IMR-90 (cell line): Measurements from ENCODE around the gene ZNF827. TPM values are rescaled to one million over a fixed set of nuclear protein-coding genes. Genes with fewer than 3 reads are reported as not detected.

Source experiments
- ATAC-seq: fragments of 200-7000 bp; cut with Tn5 transposase; 2 replicates; pipeline ENCODE4 v1.9.1; 2020; ENCODE audit warnings: low read depth, mild to moderate bottlenecking, moderate library complexity
- BruUV-seq: library from RNA; stranded (reverse); fragments of 400-500 nt; replicated peaks from 2 replicates; lab custom pipeline; 2021; lab: Mats Ljungman, UMichigan
- CTCF ChIA-PET: fragments of 300-600 bp; formaldehyde crosslinking; extraction: SDS; loops from one replicate; lab custom pipeline; 2021; ENCODE audit warnings: antibody characterized with exemption; lab: Yijun Ruan, JAX
- POLR2A ChIA-PET: fragments of 300-600 bp; sonication (Branson Sonifier 250); formaldehyde crosslinking; loops from one replicate; lab custom pipeline; 2022; ENCODE audit warnings: antibody characterized with exemption; ENCODE audit not compliant: unreplicated experiment; lab: Charles Lee
- DNase-seq: peaks from one replicate; pipeline ENCODE4 v3.0.0; 2013
- H2AFZ ChIP-seq: replicated peaks from 2 replicates; pipeline ENCODE3; 2013; ENCODE audit warnings: low read length, mild to moderate bottlenecking; ENCODE audit not compliant: poor library complexity
- H2AK5ac ChIP-seq: 2 replicates; pipeline ENCODE4 v1.6.1; 2013; ENCODE audit warnings: low read depth, low read length, inconsistent platforms
- H2AK9ac ChIP-seq: replicated peaks from 2 replicates; pipeline ENCODE3; 2013; ENCODE audit warnings: mild to moderate bottlenecking, low read depth, low read length, moderate library complexity; ENCODE audit not compliant: poor library complexity
- H2BK120ac ChIP-seq: 2 replicates; pipeline ENCODE4 v1.6.1; 2013; ENCODE audit warnings: low read depth, low read length, inconsistent platforms
- H2BK15ac ChIP-seq: 3 replicates; pipeline ENCODE4 v1.6.1; 2013; ENCODE audit warnings: low read depth, low read length, inconsistent platforms
- H2BK20ac ChIP-seq: 2 replicates; pipeline ENCODE4 v1.6.1; 2013; ENCODE audit warnings: low read depth, mild to moderate bottlenecking, inconsistent platforms, low read length, moderate library complexity
- H2BK5ac ChIP-seq: 2 replicates; pipeline ENCODE4 v1.6.1; 2013; ENCODE audit warnings: mild to moderate bottlenecking, low read depth, low read length, inconsistent platforms; ENCODE audit not compliant: poor library complexity, severe bottlenecking
- H3K14ac ChIP-seq: replicated peaks from 2 replicates; pipeline ENCODE4 v1.6.1; 2013; ENCODE audit warnings: low read depth, low read length, inconsistent platforms
- H3K18ac ChIP-seq: 2 replicates; pipeline ENCODE4 v1.6.1; 2013; ENCODE audit warnings: low read depth, low read length, control low read depth
- H3K23ac ChIP-seq: 2 replicates; pipeline ENCODE4 v1.6.1; 2013; ENCODE audit warnings: low read depth, low read length, inconsistent platforms
- H3K27ac ChIP-seq: 2 replicates; pipeline ENCODE4 v1.5.1; 2013; ENCODE audit warnings: mild to moderate bottlenecking, control low read depth, low read length; ENCODE audit not compliant: insufficient read depth
- H3K27me3 ChIP-seq: 2 replicates; pipeline ENCODE4 v1.6.1; 2013; ENCODE audit warnings: low read length; ENCODE audit not compliant: control insufficient read depth, insufficient read depth
- H3K36me3 ChIP-seq: 2 replicates; pipeline ENCODE4 v1.6.1; 2013; ENCODE audit warnings: low read length, mixed read lengths; ENCODE audit not compliant: control insufficient read depth, insufficient read depth
- H3K4ac ChIP-seq: 2 replicates; pipeline ENCODE4 v1.6.1; 2013; ENCODE audit warnings: low read depth, low read length, inconsistent platforms
- H3K4me1 ChIP-seq: 2 replicates; pipeline ENCODE4 v1.6.1; 2013; ENCODE audit warnings: low read length, mixed read lengths; ENCODE audit not compliant: control insufficient read depth, insufficient read depth
- H3K4me2 ChIP-seq: 2 replicates; pipeline ENCODE4 v1.6.1; 2013; ENCODE audit warnings: low read depth, mild to moderate bottlenecking, control low read depth, low read length, moderate library complexity
- H3K4me3 ChIP-seq: 2 replicates; pipeline ENCODE4 v1.5.1; 2013; ENCODE audit warnings: low read depth, mild to moderate bottlenecking, control low read depth, low read length, moderate library complexity; ENCODE audit not compliant: insufficient read depth
- H3K56ac ChIP-seq: 2 replicates; pipeline ENCODE4 v1.6.1; 2013; ENCODE audit warnings: low read length, inconsistent platforms; ENCODE audit not compliant: insufficient read depth; ENCODE audit errors: extremely low read depth
- H3K79me1 ChIP-seq, 2 experiments: 2 replicates each; pipeline ENCODE4 v1.6.1; 2013; ENCODE audit warnings: low read length in 2 of 2, inconsistent platforms in 1 of 2, low read depth in 1 of 2
- H3K9ac ChIP-seq: 2 replicates; pipeline ENCODE4 v1.6.1; 2013; ENCODE audit warnings: low read depth, low read length, control low read depth
- H3K9me1 ChIP-seq: 2 replicates; pipeline ENCODE4 v1.6.1; 2013; ENCODE audit warnings: low read length, inconsistent platforms; ENCODE audit not compliant: insufficient read depth
- H3K9me3 ChIP-seq: 2 replicates; pipeline ENCODE4 v1.6.1; 2013; ENCODE audit warnings: low read length; ENCODE audit not compliant: control insufficient read depth, insufficient read depth
- H4K20me1 ChIP-seq: 2 replicates; pipeline ENCODE4 v1.6.1; 2013; ENCODE audit warnings: low read length, inconsistent platforms; ENCODE audit not compliant: insufficient read depth
- H4K5ac ChIP-seq: 2 replicates; pipeline ENCODE4 v1.6.1; 2013; ENCODE audit warnings: mild to moderate bottlenecking, low read depth, low read length, control low read depth
- H4K8ac ChIP-seq, 2 experiments: 2 replicates each; pipeline ENCODE4 v1.6.1; 2013; ENCODE audit warnings: low read depth in 2 of 2, low read length in 2 of 2, control low read depth in 1 of 2, inconsistent platforms in 1 of 2
- H4K91ac ChIP-seq: 2 replicates; pipeline ENCODE4 v1.6.1; 2013; ENCODE audit warnings: low read depth, low read length, inconsistent platforms; ENCODE audit not compliant: insufficient read depth
- BHLHE40 ChIP-seq: fragments of 150-350 bp; IDR thresholded peaks from 2 replicates; pipeline ENCODE4 v1.6.1; 2016; ENCODE audit warnings: mild to moderate bottlenecking, low read depth, low read length
- CEBPB ChIP-seq: IDR thresholded peaks from 2 replicates; pipeline ENCODE4 v1.6.1; 2012; ENCODE audit warnings: low read depth, low read length, improper control_type of control experiment
- CHD1 ChIP-seq: IDR thresholded peaks from 2 replicates; pipeline ENCODE4 v1.6.1; 2012; ENCODE audit warnings: low read depth, low read length, improper control_type of control experiment
- CTCF ChIP-seq: conservative IDR thresholded peaks from 2 replicates; pipeline ENCODE4 v1.5.1; 2012; ENCODE audit warnings: mild to moderate bottlenecking, low read depth, low read length, improper control_type of control experiment
- ELK1 ChIP-seq: fragments of 150-350 bp; IDR thresholded peaks from 2 replicates; pipeline ENCODE4 v1.6.1; 2016; ENCODE audit warnings: low read depth, mild to moderate bottlenecking, low read length, moderate library complexity, borderline replicate concordance
- FOS ChIP-seq: fragments of 150-350 bp; IDR thresholded peaks from 2 replicates; pipeline ENCODE4 v1.6.1; 2016; ENCODE audit warnings: low read depth, low read length
- MAFK ChIP-seq: IDR thresholded peaks from 2 replicates; pipeline ENCODE4 v1.6.1; 2012; ENCODE audit warnings: low read depth, low read length, improper control_type of control experiment
- MAZ ChIP-seq: IDR thresholded peaks from 2 replicates; pipeline ENCODE4 v1.6.1; 2012; ENCODE audit warnings: low read depth, mild to moderate bottlenecking, low read length, improper control_type of control experiment, moderate library complexity, borderline replicate concordance
- MXI1 ChIP-seq: IDR thresholded peaks from 2 replicates; pipeline ENCODE4 v1.6.1; 2012; ENCODE audit warnings: low read depth, mild to moderate bottlenecking, low read length, moderate library complexity, borderline replicate concordance
- NFE2L2 ChIP-seq: fragments of 150-350 bp; IDR thresholded peaks from 2 replicates; pipeline ENCODE4 v1.6.1; 2016; ENCODE audit warnings: low read depth, mild to moderate bottlenecking, low read length
- POLR2A ChIP-seq: IDR thresholded peaks from 2 replicates; pipeline ENCODE4 v1.6.1; 2012; ENCODE audit warnings: mild to moderate bottlenecking, low read depth, low read length
- RAD21 ChIP-seq: IDR thresholded peaks from 2 replicates; pipeline ENCODE4 v1.6.1; 2012; ENCODE audit warnings: low read length, improper control_type of control experiment
- RCOR1 ChIP-seq: IDR thresholded peaks from 2 replicates; pipeline ENCODE4 v1.6.1; 2012; ENCODE audit warnings: mild to moderate bottlenecking, low read length, improper control_type of control experiment; ENCODE audit not compliant: insufficient replicate concordance
- RFX5 ChIP-seq: IDR thresholded peaks from 2 replicates; pipeline ENCODE4 v1.8.0; 2012; ENCODE audit warnings: low read depth, mild to moderate bottlenecking, low read length, moderate library complexity
- SMC3 ChIP-seq: fragments of 150-350 bp; IDR thresholded peaks from 2 replicates; pipeline ENCODE4 v1.6.1; 2016; ENCODE audit warnings: low read depth, mild to moderate bottlenecking, antibody characterized with exemption, low read length, moderate library complexity
- USF2 ChIP-seq: fragments of 150-350 bp; IDR thresholded peaks from 2 replicates; pipeline ENCODE4 v1.6.1; 2017; ENCODE audit warnings: mild to moderate bottlenecking, antibody characterized with exemption, low read length, low read depth
- WGBS, 2 experiments: methylation state at CpG; one replicate each; pipeline versions ENCODE4 v1.1.5 to v1.1.7; 2013; ENCODE audit warnings: missing lambda C conversion rate in 2 of 2; ENCODE audit not compliant: insufficient read length in 1 of 2; ENCODE audit errors: extremely low coverage in 2 of 2; 5-methylcytosine and 5-hydroxymethylcytosine counted together
- dilution Hi-C: fragments of 300-500 bp; cut with HindIII; formaldehyde crosslinking; loops from one replicate; pipeline ENCODE4 v1.14.3; 2018; ENCODE audit warnings: low sequenced_read_pairs; ENCODE audit not compliant: unreplicated experiment
- in situ Hi-C: fragments of 300-500 bp; cut with MboI; formaldehyde crosslinking; loops from 3 replicates; pipeline ENCODE4 v1.14.3; 2019; ENCODE audit warnings: low sequenced_read_pairs, inconsistent platforms, mixed read lengths
- intact Hi-C: fragments of 100-400 bp; cut with micrococcal nuclease; formaldehyde crosslinking; loops from 2 replicates; pipeline ENCODE4 v1.10.0; 2022
- polyA plus RNA-seq, 3 experiments: library from polyadenylated mRNA; depleted of rRNA; stranded (reverse); fragments of >200 nt; gene quantifications; 2 replicates each; pipeline ENCODE4 v1.2.3, GENCODE V29; 2012; ENCODE audit warnings: low replicate concordance in 1 of 3
- total RNA-seq: library from RNA; depleted of rRNA; stranded (reverse); fragments of >200 nt; gene quantifications from 2 replicates; pipeline ENCODE4 v1.2.3, GENCODE V29; 2012

ZNF827 gene
- total and polyA plus RNA-seq, 2 of the 4 experiments (the other 2 are of a cell fraction) = 6.6 to 31.7 TPM

- no peak overlapping the region for H2BK5ac ChIP-seq
- no peak overlapping the region for H3K4me2 ChIP-seq
- H4K20me1 ChIP-seq = no peaks in the 10 kb centered on the region
- no peak for ATAC-seq
- no peaks in the 10 kb centered on the region for H3K27me3 ChIP-seq
- H2BK20ac ChIP-seq = no peak overlapping the region
- no peak overlapping the region for H2AK9ac ChIP-seq
- POLR2A ChIA-PET = no interaction called here
- no peak overlapping the region for H3K9ac ChIP-seq
- no peak for DNase-seq
- H3K9me1 ChIP-seq = peaks cover 5% of the 10 kb centered on the region; the same call in 1 of the 2 replicates
- no peak overlapping the region for H2BK120ac ChIP-seq
- H2AK5ac ChIP-seq = no peak overlapping the region
- H3K4me3 ChIP-seq = no peak overlapping the region
- no peak overlapping the region for H3K56ac ChIP-seq
- no TSS peak for BruUV-seq
- H3K18ac ChIP-seq = no peak overlapping the region
- H4K91ac ChIP-seq = no peak overlapping the region
- H2BK15ac ChIP-seq = no peak overlapping the region
- dilution Hi-C loops = no loop called here
- 75% methylated on average over 1 of the region's 5 CpGs; no CpG with 5 or more reads in 1 of the 2 experiments for WGBS, 2 experiments
- H3K4me1 ChIP-seq = peaks cover 3% of the 10 kb centered on the region; the same call in 1 of the 2 replicates
- intact Hi-C loops = loop anchor here (5.0 kb wide), 1 partner anchor 35 kb away; no protein-coding TSS in a partner anchor
- H4K8ac ChIP-seq = no peak overlapping the region
- CTCF ChIA-PET = no interaction called here
- no peak overlapping the region for H3K27ac ChIP-seq
- peaks cover 2% of the 10 kb centered on the region for H3K36me3 ChIP-seq
- H2AFZ ChIP-seq = no peak overlapping the region
- no peak overlapping the region for H3K14ac ChIP-seq
- H3K23ac ChIP-seq = no peak overlapping the region
- H3K79me1 ChIP-seq = no peaks in the 10 kb centered on the region; a peak in 2 of 4 replicates
- no peak overlapping the region for H3K4ac ChIP-seq
- TF ChIP-seq FOS (no peak), MAZ (no peak), USF2 (no peak), CTCF (no peak), SMC3 (no peak), RAD21 (no peak), POLR2A (no peak), MAFK (no peak), ELK1 (no peak), RFX5 (no peak), NFE2L2 (no peak), CHD1 (no peak), RCOR1 (no peak), CEBPB (no peak), BHLHE40 (no peak), MXI1 (no peak)
- no peaks in the 10 kb centered on the region; the same call in 1 of the 2 replicates for H3K9me3 ChIP-seq
- no peak overlapping the region for H4K5ac ChIP-seq
- in situ Hi-C loops = no loop called here
Measured at GRCh38 chr4:145786830-145787229, 151.8 kb downstream of the ZNF827 start.
